Stimulated activated CD8-positive, alpha-beta memory T cell treated with anti-CD3 and anti-CD28 coated beads, Interleukin-12 subunit alpha, Interleukin-12 subunit beta, amount 100 ng/mL, for 24 hours (primary cell): ENCODE data around the gene ANKRD34A.

Source experiments
- DNase-seq: peaks from one replicate; pipeline ENCODE4 v3.0.0-alpha.2; 2020; ENCODE audit errors: extremely low read depth

The ANKRD34A gene

DNA sequence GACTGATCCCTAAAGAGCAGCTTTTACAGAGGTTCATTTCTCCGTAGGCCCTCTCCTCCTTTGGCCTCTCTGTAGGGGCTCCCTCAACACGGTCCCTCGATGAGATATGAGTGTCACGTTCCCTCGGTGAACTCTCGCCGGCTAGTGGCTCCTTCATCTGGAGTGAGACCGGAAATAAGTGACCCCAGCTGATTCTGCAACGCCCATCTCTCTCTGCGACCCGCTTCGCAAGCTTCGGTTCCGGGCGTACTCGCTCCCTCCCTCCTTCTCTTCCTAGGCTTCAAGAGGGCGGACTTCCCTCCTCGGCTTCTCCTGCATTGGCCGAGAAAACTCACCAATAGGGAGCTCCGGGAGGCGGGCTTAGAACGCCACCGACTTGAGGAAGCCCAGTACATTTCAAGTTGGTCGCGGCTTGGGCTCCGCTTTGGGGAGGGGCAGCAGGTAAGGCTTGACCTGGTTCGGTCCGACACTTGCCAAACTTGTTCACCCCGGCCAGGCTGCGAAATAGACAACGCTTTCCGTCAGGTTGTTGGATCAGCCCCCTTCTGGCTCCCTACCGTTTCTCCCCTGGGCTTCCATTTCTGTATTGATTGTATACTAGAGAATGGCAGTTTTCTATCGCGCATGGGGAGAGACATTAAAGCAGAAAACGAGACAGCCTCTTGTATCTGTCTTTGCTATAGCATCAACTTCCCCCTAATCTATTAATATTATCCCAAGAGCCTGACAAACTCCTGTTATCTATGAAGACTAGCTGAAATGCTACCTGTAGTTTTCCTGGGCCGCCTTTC is at the start of gene ANKRD34A, which contains the start of gene POLR3GL:
Gene ANKRD34A (minus strand): TSS at position 248 of the 791 bp plus-strand sequence. CDS start 2,816 bp downstream, outside the sequence.
Gene POLR3GL (plus strand): TSS at position 363 of the 791 bp plus-strand sequence. CDS start 10,176 bp downstream, outside the sequence.
- peak; percentile 69 for DNase-seq

DNA sequence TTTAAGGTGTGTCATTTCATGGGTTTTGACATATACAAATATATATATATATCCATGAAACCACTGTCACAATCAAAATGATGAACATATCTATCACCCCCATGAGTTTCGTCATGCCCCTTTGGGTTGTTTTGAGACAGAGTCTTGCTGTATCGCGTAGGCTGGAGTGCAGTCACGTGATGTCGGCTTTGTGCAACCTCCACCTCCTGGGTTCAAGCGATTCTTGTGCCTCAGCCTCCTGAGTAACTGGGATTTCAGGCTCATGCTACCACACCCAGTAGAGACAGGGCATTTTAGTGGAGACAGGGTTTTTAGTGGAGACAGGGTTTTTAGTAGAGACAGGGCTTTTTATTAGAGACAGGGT is 49.2 kb upstream of the ANKRD34A start:
- DNase-seq: no peak

DNA sequence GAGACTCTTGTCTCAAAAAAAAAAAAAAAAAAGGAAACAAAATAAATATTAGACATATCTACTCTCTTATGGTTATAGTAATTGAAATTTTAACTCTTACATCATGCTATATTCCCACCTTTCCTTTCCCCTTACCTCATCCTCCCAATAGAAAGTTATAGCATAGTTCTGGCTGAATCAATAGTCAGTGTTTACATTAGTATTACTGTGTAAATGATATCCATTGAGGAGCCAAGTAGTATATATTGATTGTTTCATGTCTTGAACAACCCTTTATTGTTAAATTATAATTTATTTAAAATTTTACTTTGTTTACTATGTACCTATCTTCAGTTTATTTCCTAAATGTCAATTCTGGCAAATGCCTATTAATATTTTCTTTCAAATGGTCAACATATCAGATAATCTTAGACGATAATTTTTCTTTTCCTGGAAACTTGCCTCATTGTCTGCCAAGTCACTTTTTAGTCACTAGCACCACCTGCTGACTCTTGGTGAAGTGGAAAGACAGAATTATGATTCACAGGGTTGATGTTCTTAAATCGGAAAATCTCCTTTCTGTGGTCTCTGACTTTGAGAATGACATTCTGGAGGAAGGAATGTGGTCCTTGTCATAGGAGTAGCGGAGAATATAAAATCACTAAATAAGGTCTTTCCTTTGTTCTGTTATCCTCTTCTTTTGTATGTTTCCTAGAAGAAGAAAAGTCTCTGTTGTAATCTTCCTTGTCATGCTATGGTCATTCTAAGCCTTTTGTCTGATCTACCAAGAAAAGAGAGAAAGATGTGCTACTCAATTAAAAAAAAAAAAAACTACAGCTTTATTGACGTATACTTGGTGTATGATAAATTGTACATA is 48.6 kb upstream of the ANKRD34A start:
- no peak for DNase-seq

DNA sequence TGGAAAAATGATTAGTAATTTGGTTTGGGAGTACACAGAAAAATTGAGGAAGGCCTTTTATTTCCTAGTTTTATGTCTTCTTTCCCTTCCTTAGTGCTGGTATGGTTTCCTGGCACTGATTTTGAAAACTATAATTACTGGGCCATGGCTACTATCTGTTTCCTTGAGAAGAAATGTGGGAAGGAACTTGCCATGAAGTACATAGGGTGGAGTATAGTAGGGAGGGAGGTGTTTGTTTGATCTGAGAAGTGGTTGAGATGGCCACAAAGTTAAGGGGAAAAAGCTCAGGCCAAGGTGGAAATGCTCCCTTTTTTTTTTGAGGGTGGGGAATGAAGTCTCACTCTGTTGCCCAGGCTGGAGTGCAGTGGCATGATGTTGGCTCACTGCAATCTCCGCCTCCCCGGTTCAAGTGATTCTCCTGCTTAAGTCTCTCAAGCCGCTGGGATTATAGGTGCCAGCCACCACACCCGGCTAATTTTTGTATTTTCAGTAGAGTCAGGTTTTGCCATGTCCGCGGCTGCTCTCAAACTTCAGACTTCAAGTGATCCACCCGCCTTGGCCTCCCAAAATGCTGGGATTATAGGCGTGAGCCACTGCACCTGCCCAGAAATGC is 45.9 kb upstream of the ANKRD34A start:
- DNase-seq: no peak

DNA sequence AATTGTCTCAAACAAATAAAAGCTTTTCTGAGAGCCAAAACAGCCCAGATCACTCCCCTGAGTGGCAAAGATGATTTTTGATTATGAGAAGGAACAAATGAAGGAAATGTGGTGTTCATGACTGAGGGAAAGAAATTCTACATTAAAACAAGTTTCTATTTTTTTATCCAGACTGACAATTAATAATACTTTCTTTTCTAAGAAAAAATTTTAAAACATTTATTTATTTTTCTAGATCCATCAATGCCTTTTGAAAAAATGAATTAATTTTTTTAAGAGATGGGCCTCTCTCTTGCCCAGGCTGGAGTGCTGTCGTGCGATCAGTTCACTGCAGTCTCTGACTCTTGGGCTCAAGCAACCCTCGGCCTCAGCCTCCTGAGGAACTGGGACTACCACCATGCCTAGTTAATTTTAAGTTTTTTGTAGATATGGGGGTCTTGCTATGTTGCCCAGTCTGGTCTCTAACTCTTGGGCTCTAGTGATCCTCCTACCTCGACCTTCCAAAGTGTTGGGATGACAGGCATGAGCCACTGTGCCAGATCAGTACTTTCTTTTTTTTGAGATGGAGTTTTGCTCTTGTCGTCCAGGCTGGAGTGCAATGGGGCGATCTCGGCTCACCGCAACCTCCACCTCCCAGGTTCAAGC is 43.2 kb upstream of the ANKRD34A start:
- DNase-seq: no peak

DNA sequence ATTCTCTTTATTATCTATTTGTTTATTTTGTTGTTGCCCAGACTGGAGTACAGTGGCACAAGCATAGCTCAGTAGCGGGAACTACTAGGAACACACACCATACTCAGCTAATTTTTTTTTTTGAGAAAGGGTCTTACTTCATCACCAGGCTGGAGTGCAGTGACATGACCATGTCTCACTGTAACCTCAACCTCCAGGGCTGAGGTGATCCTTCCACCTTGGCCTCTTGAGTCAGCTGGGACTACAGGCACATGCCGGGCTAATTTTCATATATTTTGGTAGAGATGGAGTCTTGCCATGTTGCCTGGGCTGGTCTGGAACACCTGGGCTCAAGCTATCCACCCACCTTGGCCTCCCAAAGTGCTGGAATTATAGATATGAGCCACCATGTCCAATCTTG is 37.3 kb upstream of the ANKRD34A start:
- DNase-seq: no peak

DNA sequence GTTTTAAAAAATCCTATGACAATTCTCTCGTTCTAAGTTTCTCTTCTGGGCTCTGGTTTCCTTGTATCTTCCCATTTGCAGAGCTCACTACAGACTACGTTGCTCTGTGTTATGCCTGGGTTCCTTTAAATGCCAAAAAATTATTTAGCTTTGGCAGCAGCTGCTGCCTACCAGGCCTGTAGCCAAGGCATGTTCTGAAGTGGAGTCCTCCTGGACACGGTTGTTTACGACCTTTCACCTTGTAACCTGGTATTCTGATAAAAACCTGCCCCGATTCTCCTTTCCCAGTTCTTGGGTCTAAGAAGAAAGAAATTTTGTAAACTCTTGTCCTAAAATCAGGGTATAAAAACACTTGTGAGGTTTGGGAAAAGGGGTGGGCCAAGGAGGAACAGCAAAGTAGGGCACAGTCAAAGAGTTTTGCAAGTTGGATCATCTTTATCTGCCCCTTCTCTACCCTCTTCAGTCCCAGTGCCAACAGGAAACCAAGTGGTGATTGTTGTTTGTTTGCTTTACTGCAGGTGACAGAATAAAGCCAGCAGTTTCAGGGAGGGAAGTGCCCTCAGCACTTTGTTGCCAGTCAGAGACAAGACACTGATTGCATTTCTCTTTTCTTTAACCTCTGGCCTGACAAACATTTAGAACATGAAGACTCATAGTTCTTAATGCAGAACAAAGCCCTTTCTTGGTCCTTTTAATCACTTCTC is 35.1 kb upstream of the ANKRD34A start:
- no peak for DNase-seq

DNA sequence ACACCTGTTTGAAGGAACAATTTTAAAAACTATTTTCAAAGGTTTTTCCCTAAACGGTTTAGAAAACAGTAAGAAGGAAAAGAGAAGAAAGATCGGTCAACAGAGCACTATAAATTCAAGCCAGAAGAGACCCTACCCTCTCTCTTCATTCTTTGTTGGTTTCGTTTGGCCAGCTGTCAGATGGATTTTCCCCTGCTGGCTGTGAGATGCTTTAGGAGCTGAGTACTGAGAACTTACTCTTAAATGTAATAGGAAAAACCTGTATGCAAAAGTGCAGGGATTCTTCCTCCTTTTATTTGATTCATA is 33.3 kb upstream of the ANKRD34A start:
- DNase-seq: no peak

DNA sequence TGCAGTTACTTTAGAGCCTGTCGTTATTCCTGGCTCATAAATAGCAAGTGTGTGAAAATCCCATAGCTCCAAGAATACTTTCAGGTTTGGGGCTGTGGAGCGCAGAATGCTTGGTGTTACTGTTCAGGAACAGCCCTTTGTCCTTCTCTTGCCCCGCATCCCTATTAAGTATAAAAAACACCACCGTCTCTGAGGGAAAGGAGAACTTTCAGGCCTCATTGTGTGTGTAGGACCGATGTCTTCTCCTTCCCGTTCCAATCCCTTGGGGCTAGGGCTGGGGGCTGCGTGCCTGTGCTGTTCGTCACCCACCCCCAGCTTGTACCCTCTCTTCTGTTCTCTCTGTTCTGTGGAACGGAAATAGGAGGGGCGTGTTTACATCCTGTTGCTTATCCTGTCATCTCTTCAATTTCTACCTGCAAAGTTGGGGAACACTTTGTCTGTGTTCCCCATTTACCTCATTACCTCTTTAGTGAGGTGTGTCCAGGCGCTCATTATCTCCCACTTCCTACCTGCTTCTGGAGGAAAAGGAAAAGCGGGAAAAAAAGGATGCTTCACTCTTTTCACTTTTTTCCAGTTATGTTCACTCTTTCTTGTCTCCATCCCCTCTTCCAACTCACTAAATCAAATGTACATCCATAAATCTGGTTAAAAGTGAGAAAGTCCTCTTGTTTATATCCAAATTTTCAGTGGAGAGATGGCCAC is 32.8 kb upstream of the ANKRD34A start:
- no peak for DNase-seq

DNA sequence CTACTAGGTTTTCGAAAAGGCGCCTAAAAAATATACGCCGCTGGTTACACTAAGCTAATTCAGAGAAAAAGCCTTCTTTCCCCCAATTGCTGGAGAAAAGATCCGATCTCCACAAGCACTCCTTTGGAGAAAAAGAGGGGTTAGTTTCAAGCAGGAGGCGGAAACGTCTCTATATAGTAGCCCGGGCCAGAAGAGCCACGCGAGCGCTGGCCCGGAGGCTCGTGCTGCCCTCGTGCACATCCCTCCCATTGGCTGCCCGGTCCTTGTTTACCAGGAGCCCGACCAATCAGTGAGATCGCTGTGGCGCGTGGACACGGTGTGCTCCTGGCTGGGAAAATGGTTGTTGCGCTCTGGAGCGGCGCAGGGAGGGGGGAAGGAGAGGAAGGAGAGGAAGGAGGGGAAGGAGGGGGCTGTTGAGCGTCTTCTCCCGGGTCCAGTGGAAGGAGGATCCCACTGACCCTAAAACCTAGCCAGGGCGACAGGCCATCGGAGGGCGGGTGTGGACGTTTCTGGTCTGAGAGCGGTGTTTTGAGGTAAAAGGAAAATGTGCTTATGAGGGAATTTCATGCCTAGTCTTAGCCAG is 32.1 kb upstream of the ANKRD34A start, which contains the start of gene TXNIP:
Gene TXNIP (minus strand): TSS at position 147 of the 583 bp plus-strand sequence. CDS start 313 bp downstream, outside the sequence.
- DNase-seq: peak; percentile 88

DNA sequence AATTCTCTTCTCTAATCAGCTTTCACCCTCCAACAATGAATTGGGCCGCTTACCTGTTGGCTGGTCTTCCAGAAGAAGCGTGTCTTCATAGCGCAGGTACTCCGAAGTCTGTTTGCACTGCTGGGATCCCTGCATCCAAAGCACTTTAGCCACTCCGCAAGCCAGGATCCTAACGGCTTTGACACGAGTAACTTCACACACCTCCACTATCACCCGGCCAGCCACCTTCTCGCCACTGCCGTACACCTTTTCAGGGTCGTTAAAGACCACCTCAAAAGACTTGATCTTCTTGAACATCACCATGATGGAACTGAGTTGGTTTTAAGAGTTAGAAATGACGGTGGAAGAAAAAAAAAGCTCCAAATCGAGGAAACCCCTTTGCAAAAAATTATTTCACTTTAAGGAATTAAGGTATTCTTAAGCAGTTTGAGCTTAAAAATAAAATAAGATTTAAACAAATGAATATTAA is 31.6 kb upstream of the ANKRD34A start:
- no peak for DNase-seq

DNA sequence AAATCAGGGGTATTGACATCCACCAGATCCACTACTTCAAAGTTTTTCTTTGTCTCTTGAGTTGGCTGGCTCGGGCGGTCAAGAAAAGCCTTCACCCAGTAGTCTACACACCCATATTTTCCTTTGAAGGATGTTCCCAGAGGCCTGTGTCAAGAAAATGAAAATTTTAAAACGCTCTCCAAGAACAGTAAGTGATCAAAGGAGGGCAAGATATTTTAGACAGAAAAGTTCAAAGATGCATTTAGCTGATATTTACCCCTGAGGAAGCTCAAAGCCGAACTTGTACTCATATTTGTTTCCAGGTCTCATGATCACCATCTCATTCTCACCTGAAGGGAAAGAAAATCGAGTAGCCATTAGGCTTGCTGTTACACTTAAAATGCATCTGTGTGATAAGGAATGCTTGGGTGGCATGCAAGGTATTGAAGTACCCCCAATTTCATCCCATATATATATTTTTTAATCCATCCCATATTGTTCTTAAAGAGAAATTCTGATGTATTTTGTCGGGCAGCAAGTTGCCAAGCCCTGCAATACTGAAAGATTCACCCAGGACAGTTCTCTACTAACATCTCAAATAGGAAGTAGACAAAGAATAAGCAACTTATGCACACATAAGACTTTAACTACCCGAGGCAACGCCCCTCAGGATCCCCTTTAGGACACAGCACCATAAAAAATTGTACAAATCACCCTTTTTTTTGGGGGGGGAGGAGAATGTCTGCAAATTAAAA is 30.9 kb upstream of the ANKRD34A start:
- no peak for DNase-seq

DNA sequence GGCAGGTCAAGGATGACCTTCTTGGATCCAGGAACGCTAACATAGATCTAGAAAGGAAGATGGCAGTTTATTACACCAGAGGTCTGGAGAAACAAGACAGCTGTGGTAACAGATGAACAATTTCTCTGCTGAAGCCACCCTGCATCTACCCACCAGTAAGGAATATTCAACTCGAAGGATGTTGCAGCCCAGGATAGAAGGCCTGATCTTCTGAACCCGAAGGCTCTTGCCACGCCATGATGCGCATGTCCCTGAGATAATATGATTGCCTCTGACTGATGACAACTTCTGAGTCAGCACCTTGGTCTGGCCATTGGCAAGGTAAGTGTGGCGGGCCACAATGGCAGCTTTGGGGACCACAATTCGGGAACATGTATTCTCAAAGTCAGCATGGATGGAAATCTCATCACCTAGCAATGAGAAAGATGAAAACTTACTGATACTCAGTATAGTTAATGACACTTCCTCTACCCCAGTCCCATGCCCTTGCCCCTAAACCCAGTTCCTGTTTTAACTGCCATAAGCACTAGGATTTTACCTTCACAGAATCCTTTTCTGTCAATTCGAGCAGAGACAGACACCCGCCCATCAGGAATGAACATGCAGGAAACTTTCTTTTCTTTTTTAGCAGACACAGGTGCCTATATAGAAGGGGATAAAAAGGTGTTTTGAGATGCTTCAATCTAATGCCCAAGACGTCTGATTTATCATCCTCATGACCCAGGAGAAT is 30.2 kb upstream of the ANKRD34A start:
- DNase-seq: no peak

DNA sequence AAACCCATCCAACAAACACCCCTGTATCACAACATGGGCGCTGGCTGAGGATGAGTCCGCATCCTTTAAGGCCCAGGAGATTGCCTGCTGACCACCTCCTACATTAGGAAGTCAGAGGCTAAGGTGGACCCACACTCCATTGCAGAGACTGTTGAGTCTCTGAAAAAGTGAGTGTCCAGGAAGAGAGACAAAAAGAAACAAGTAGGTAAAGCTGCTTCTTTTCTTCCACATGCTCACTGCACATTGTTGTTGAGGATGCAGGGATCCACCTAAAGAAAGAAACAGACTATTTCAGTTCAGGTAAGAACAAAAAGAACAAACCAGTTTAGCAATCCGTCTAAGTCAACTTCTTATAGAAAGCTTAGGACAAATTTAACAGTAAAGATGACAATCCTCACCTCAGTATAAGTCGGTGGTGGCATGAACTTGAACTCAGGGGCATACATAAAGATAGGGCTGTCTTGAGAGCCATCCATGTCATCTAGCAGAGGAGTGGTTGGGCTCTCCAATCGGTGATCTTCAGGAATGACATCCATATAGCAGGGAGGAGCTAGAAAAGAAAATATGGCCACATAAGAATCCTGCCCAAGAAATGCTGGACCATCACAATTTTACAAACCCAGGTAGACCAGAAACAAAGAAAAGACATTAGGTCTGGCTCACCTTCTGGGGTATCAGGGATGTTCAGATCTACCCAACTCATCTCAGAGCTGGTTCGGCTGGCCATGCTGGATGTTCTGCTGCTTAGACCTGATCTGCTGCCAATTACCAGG is 29.4 kb upstream of the ANKRD34A start:
- DNase-seq: no peak

DNA sequence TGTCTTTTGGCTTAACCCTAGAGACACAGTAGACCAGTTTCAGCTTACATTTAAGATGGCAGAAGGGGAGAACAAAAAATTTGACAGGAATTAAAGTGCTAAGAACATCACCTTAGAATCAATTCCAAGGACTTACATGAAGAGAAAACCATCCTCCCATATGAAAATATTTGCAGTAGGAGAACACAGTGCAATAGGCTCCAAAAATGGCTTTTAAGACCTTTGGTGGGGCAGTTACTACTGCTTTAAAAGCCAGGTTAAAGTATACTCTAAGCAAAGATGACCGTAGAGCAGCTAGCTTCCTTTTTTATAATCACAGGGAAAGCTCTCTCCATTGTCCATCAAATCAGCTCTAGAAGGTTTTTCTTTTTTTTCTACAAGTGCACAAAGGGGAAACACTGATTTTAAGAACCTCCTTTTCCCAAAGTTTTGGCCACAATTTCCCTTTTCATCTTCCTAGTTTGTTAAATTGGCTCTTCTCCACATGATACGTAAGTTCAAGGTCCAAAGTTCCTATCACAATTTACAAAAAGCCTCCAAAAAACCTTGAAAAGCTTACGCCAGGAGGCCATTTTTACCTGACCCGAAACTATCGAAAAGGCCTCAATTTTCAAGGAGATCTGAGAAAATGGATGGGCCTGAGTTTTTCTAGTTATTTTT is 28.7 kb upstream of the ANKRD34A start:
- DNase-seq: no peak

DNA sequence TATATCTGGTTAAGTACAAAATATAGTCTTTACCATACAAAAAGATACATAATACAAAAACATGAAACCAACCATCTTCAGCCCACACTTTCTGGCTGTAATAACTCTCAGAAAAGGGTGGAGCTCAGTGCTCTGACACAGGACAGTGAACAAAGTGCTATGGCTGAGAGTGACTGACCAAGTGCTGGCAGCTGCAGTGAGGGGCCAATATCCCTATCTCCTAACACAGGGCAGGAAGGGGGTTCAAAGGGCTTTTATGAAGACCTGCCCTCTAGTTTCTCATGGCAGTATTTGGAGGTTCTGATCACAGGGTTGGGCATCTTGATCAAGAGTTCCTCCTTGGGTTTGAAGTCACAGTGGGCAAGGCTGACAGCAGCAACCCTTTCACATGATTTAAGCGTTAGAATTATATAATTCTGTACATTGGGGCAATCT is 28.1 kb upstream of the ANKRD34A start:
- no peak for DNase-seq

DNA sequence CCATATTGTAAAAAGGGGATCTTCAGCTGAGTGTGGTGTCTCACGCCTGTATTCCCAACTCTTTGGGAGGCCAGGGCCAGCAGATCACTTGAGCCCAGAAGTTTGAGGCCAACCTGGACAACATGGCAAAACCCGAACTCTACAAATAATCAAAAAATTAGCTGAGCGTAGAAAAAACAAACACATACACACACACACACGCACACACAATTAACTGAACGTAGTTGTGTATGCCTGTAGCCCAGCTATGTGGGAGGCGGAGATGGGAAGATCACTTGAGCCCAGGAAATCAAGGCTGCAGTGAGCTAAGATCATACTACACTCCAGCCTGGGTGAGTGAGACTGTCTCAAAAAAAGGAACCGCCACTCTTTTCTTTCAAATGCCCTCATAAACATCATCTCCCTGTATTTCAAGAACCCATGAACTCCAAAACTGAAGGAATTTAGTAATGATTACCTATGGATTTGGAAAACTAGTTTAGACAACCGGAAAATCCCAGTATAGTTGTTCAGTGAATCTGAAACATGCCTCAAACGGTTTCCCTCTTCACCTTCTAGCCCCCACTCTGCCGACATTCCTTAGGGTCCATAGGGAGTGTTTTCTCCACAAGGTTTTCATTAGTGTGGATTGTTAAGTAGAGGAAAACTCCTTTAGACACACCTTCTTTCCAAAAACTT is 27.5 kb upstream of the ANKRD34A start:
- DNase-seq: no peak
